HEK293 (cell line): ENCODE measurements around the gene MYOM3.

Experiments used
- CTCF ChIA-PET: fragments of 350-600 bp; formaldehyde crosslinking; extraction: SDS; loops from one replicate; lab custom pipeline; 2021; ENCODE audit warnings: antibody characterized with exemption; lab: Yijun Ruan, JAX
- POLR2A ChIA-PET: fragments of 300-600 bp; formaldehyde crosslinking; extraction: SDS; loops from one replicate; lab custom pipeline; 2020; ENCODE audit warnings: antibody characterized with exemption, inconsistent platforms; lab: Yijun Ruan, JAX
- H3K27ac ChIP-seq: fragments of 200-500 bp; sonication (Bioruptor generic); 2 replicates; pipeline ENCODE4 v1.5.1; 2014; ENCODE audit warnings: low read depth, low read length, control low read depth, inconsistent platforms; ENCODE audit errors: extremely low read depth
- H3K36me3 ChIP-seq, 2 experiments: fragments of 200-500 bp in 1 of 2; sonication (Bioruptor generic) in 1 of 2; 1 replicate in 1 of 2; 2 replicates in 1 of 2; pipeline ENCODE4 v1.5.1; 2014 to 2017; ENCODE audit warnings: inconsistent platforms in 2 of 2, low read length in 2 of 2; ENCODE audit not compliant: control insufficient read depth in 2 of 2, insufficient read depth in 1 of 2
- H3K4me1 ChIP-seq: fragments of 200-500 bp; sonication (Bioruptor generic); 2 replicates; pipeline ENCODE4 v1.5.1; 2014; ENCODE audit warnings: mild to moderate bottlenecking, low read length, inconsistent platforms; ENCODE audit not compliant: control insufficient read depth, insufficient read depth
- H3K4me3 ChIP-seq: 2 replicates; pipeline ENCODE4 v1.5.1; 2011; ENCODE audit warnings: low read depth, mild to moderate bottlenecking, control low read depth, low read length, moderate library complexity
- H3K9me3 ChIP-seq: fragments of 200-500 bp; sonication (Bioruptor generic); 2 replicates; pipeline ENCODE4 v1.5.1; 2014; ENCODE audit warnings: low read depth, low read length, inconsistent platforms; ENCODE audit not compliant: control insufficient read depth, insufficient read depth
- EGR2 ChIP-seq: fragments of 450-650 bp; formaldehyde crosslinking; IDR thresholded peaks from 2 replicates; pipeline ENCODE4 v1.5.1; 2016; ENCODE audit warnings: low read depth, missing biosample characterization, missing genetic modification characterization
- FEZF1 ChIP-seq: fragments of 450-650 bp; formaldehyde crosslinking; IDR thresholded peaks from 2 replicates; pipeline ENCODE4 v1.5.1; 2016; ENCODE audit warnings: missing biosample characterization, missing genetic modification characterization
- GLIS1 ChIP-seq: fragments of 450-650 bp; formaldehyde crosslinking; IDR thresholded peaks from 2 replicates; pipeline ENCODE4 v1.5.1; 2016; ENCODE audit warnings: missing biosample characterization, missing genetic modification characterization
- KLF9 ChIP-seq: fragments of 450-650 bp; formaldehyde crosslinking; IDR thresholded peaks from 2 replicates; pipeline ENCODE4 v1.5.1; 2016; ENCODE audit warnings: missing biosample characterization, missing genetic modification characterization, low read depth
- REPIN1 ChIP-seq: fragments of 450-650 bp; formaldehyde crosslinking; IDR thresholded peaks from 2 replicates; pipeline ENCODE4 v1.5.1; 2017; ENCODE audit warnings: missing biosample characterization, missing genetic modification characterization, low read depth
- SP2 ChIP-seq: fragments of 450-650 bp; formaldehyde crosslinking; IDR thresholded peaks from 2 replicates; pipeline ENCODE4 v1.5.1; 2016; ENCODE audit warnings: missing biosample characterization, missing genetic modification characterization
- ZBTB20 ChIP-seq: fragments of 450-650 bp; formaldehyde crosslinking; IDR thresholded peaks from 2 replicates; pipeline ENCODE4 v1.5.1; 2016; ENCODE audit warnings: missing biosample characterization, missing genetic modification characterization
- ZBTB8A ChIP-seq: fragments of 450-650 bp; formaldehyde crosslinking; IDR thresholded peaks from 2 replicates; pipeline ENCODE4 v1.5.1; 2016; ENCODE audit warnings: missing biosample characterization, missing genetic modification characterization
- ZEB2 ChIP-seq: fragments of 450-650 bp; formaldehyde crosslinking; IDR thresholded peaks from 2 replicates; pipeline ENCODE4 v1.5.1; 2016; ENCODE audit warnings: missing biosample characterization, missing genetic modification characterization
- ZNF10 ChIP-seq: fragments of 450-650 bp; formaldehyde crosslinking; IDR thresholded peaks from 2 replicates; pipeline ENCODE4 v1.5.1; 2017; ENCODE audit warnings: missing biosample characterization, missing genetic modification characterization
- ZNF155 ChIP-seq: fragments of 450-650 bp; formaldehyde crosslinking; IDR thresholded peaks from 2 replicates; pipeline ENCODE4 v1.5.1; 2016; ENCODE audit warnings: missing biosample characterization, missing genetic modification characterization
- ZNF184 ChIP-seq: fragments of 450-650 bp; IDR thresholded peaks from 2 replicates; pipeline ENCODE4 v1.5.1; 2018; ENCODE audit warnings: missing biosample characterization, mild to moderate bottlenecking, missing genetic modification characterization
- ZNF239 ChIP-seq: fragments of 450-650 bp; formaldehyde crosslinking; IDR thresholded peaks from 2 replicates; pipeline ENCODE4 v1.5.1; 2016; ENCODE audit warnings: missing biosample characterization, missing genetic modification characterization
- ZNF311 ChIP-seq: fragments of 450-650 bp; formaldehyde crosslinking; IDR thresholded peaks from 2 replicates; pipeline ENCODE4 v1.5.1; 2017; ENCODE audit warnings: missing biosample characterization, missing genetic modification characterization, borderline replicate concordance
- ZNF391 ChIP-seq: fragments of 450-650 bp; formaldehyde crosslinking; IDR thresholded peaks from 2 replicates; pipeline ENCODE4 v1.5.1; 2016; ENCODE audit warnings: low read depth, missing biosample characterization, missing genetic modification characterization, borderline replicate concordance
- ZNF433 ChIP-seq: fragments of 450-650 bp; formaldehyde crosslinking; IDR thresholded peaks from 2 replicates; pipeline ENCODE4 v1.5.1; 2016; ENCODE audit warnings: missing biosample characterization, missing genetic modification characterization, low read depth
- ZNF449 ChIP-seq: fragments of 450-650 bp; formaldehyde crosslinking; IDR thresholded peaks from 2 replicates; pipeline ENCODE4 v1.5.1; 2017; ENCODE audit warnings: missing biosample characterization, mild to moderate bottlenecking, missing genetic modification characterization, moderate library complexity
- ZNF555 ChIP-seq: fragments of 450-650 bp; formaldehyde crosslinking; conservative IDR thresholded peaks from 2 replicates; pipeline ENCODE4 v1.5.1; 2017; ENCODE audit warnings: missing biosample characterization, mild to moderate bottlenecking, missing genetic modification characterization, inconsistent platforms
- ZNF580 ChIP-seq: fragments of 450-650 bp; formaldehyde crosslinking; IDR thresholded peaks from 2 replicates; pipeline ENCODE4 v1.5.1; 2016; ENCODE audit warnings: missing biosample characterization, missing genetic modification characterization
- ZNF600 ChIP-seq: fragments of 450-650 bp; formaldehyde crosslinking; IDR thresholded peaks from 2 replicates; pipeline ENCODE4 v1.5.1; 2016; ENCODE audit warnings: missing biosample characterization, missing genetic modification characterization
- ZNF623 ChIP-seq: fragments of 450-650 bp; formaldehyde crosslinking; IDR thresholded peaks from 2 replicates; pipeline ENCODE4 v1.5.1; 2016; ENCODE audit warnings: missing biosample characterization, missing genetic modification characterization
- ZNF707 ChIP-seq: fragments of 450-650 bp; formaldehyde crosslinking; IDR thresholded peaks from 2 replicates; pipeline ENCODE4 v1.5.1; 2016; ENCODE audit warnings: missing biosample characterization, missing genetic modification characterization
- ZNF785 ChIP-seq: fragments of 450-650 bp; formaldehyde crosslinking; IDR thresholded peaks from 2 replicates; pipeline ENCODE4 v1.5.1; 2016; ENCODE audit warnings: missing biosample characterization, missing genetic modification characterization
- ZXDB ChIP-seq: fragments of 450-650 bp; formaldehyde crosslinking; IDR thresholded peaks from 2 replicates; pipeline ENCODE4 v1.5.1; 2016; ENCODE audit warnings: missing biosample characterization, missing genetic modification characterization
- TF ChIP-seq, protein P1 (sequence below): fragments of 450-650 bp; IDR thresholded peaks from 2 replicates; pipeline ENCODE4 v1.5.1; 2018; ENCODE audit warnings: missing biosample characterization, missing genetic modification characterization
- TF ChIP-seq, protein P2 (sequence below): fragments of 450-650 bp; formaldehyde crosslinking; IDR thresholded peaks from 2 replicates; pipeline ENCODE4 v1.5.1; 2016; ENCODE audit warnings: missing biosample characterization, missing genetic modification characterization
- TF ChIP-seq, protein P3 (sequence below): fragments of 450-650 bp; formaldehyde crosslinking; IDR thresholded peaks from 2 replicates; pipeline ENCODE4; 2016; ENCODE audit warnings: missing biosample characterization, missing genetic modification characterization
- TF ChIP-seq, protein P4 (sequence below): sonication (generic); formaldehyde crosslinking; IDR thresholded peaks from 2 replicates; pipeline ENCODE4 v1.8.1; 2022; ENCODE audit warnings: mild to moderate bottlenecking, moderate library complexity, missing genetic modification reagents

MYOM3 gene

DNA sequence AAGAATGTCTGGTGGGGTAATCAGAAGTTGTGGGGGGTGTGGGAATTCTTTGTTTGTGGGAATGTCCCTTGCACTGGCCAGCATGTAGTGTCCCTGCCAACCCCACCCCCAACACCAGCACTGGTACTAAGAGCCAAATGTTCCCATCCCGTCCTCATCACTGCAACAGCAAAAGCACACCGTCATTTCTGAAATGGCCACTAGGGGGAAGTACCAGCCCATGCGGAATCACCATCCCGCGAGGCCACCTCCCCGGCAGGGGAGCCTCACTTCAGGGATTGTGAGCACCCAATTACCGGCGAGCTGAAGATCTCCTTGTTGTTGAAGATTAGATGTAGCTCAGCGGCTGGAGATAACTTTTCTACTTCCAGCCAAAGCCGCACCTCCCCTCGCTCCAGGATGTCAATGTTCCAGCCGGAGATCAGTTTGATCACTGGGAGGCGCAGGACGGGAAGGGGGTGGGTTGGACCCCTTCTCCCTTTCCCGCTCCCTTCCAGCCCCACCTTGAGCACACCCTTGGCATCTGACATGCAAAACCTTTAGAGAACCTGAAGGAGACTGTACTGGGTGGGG, 41.0 kb downstream of the MYOM3 start (continued):
- 0 out of 2 replicates have a peak, but pooled peaks have one; percentile 14 for TF ChIP-seq ZBTB8A (tag by site-specific recombination)
- no peak for TF ChIP-seq ZNF785 (tag by site-specific recombination)
- no peak for TF ChIP-seq ZNF311 (tag by site-specific recombination)
- TF ChIP-seq ZNF433 (tag by site-specific recombination) = no peak
- TF ChIP-seq ZNF449 (tag by site-specific recombination) = no peak
- TF ChIP-seq, protein P1, sequence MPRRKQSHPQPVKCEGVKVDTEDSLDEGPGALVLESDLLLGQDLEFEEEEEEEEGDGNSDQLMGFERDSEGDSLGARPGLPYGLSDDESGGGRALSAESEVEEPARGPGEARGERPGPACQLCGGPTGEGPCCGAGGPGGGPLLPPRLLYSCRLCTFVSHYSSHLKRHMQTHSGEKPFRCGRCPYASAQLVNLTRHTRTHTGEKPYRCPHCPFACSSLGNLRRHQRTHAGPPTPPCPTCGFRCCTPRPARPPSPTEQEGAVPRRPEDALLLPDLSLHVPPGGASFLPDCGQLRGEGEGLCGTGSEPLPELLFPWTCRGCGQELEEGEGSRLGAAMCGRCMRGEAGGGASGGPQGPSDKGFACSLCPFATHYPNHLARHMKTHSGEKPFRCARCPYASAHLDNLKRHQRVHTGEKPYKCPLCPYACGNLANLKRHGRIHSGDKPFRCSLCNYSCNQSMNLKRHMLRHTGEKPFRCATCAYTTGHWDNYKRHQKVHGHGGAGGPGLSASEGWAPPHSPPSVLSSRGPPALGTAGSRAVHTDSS (tag by site-specific recombination) = no peak
- no peak for TF ChIP-seq ZNF239 (tag by site-specific recombination)
- TF ChIP-seq ZEB2 (tag by site-specific recombination) = peak; percentile 39; the same call in 1 of the 2 replicates
- TF ChIP-seq ZBTB20 = no peak
- TF ChIP-seq ZNF391 = no peak
- TF ChIP-seq, protein P2, sequence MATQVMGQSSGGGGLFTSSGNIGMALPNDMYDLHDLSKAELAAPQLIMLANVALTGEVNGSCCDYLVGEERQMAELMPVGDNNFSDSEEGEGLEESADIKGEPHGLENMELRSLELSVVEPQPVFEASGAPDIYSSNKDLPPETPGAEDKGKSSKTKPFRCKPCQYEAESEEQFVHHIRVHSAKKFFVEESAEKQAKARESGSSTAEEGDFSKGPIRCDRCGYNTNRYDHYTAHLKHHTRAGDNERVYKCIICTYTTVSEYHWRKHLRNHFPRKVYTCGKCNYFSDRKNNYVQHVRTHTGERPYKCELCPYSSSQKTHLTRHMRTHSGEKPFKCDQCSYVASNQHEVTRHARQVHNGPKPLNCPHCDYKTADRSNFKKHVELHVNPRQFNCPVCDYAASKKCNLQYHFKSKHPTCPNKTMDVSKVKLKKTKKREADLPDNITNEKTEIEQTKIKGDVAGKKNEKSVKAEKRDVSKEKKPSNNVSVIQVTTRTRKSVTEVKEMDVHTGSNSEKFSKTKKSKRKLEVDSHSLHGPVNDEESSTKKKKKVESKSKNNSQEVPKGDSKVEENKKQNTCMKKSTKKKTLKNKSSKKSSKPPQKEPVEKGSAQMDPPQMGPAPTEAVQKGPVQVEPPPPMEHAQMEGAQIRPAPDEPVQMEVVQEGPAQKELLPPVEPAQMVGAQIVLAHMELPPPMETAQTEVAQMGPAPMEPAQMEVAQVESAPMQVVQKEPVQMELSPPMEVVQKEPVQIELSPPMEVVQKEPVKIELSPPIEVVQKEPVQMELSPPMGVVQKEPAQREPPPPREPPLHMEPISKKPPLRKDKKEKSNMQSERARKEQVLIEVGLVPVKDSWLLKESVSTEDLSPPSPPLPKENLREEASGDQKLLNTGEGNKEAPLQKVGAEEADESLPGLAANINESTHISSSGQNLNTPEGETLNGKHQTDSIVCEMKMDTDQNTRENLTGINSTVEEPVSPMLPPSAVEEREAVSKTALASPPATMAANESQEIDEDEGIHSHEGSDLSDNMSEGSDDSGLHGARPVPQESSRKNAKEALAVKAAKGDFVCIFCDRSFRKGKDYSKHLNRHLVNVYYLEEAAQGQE = no peak
- no peak for TF ChIP-seq REPIN1 (tag by site-specific recombination)
- peak; percentile 65 for TF ChIP-seq GLIS1
- TF ChIP-seq KLF9 (tag by site-specific recombination) = no peak
- TF ChIP-seq ZNF580 (tag by site-specific recombination) = no peak
- TF ChIP-seq ZNF155 (tag by site-specific recombination) = no peak
- no peak for TF ChIP-seq ZNF707
- no peak for TF ChIP-seq ZXDB (tag by site-specific recombination)
- TF ChIP-seq SP2 (tag by site-specific recombination) = no peak

DNA sequence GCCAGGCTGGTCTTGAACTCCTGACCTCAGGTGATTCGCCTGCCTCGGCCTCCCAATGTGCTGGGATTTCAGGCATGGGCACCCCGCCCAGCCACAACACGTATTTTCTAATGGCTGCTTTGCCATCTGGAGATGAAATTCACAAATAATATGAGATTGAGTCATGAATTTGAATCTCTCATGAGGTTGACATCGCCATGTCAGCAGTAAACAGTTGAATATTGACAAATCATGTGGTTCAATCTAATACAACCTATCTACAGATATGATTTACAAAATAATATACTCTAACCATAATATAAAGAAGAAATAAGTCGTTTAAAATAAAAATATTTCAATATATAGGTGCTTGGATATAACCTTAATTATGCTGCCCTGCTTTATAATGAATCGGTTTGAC, 42.1 kb downstream of the MYOM3 start:
- Histone ChIP-seq H3K27ac (no peak overlapping the region), H3K36me3 (no peaks in the 10 kb centered on the region)
- POLR2A ChIA-PET = no interaction called here
- TF ChIP-seq ZNF10 (no peak), ZNF623 (tag by site-specific recombination) (no peak), ZNF184 (tag by site-specific recombination) (no peak), FEZF1 (no peak), ZNF555 (tag by site-specific recombination) (no peak), ZNF600 (tag by site-specific recombination) (no peak), EGR2 (tag by site-specific recombination) (no peak)
- TF ChIP-seq, protein P3, sequence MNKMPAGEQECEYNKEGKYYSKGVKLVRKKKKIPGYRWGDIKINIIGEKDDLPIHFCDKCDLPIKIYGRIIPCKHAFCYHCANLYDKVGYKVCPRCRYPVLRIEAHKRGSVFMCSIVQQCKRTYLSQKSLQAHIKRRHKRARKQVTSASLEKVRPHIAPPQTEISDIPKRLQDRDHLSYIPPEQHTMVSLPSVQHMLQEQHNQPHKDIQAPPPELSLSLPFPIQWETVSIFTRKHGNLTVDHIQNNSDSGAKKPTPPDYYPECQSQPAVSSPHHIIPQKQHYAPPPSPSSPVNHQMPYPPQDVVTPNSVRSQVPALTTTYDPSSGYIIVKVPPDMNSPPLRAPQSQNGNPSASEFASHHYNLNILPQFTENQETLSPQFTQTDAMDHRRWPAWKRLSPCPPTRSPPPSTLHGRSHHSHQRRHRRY (tag by site-specific recombination) = no peak
- TF ChIP-seq, protein P4, sequence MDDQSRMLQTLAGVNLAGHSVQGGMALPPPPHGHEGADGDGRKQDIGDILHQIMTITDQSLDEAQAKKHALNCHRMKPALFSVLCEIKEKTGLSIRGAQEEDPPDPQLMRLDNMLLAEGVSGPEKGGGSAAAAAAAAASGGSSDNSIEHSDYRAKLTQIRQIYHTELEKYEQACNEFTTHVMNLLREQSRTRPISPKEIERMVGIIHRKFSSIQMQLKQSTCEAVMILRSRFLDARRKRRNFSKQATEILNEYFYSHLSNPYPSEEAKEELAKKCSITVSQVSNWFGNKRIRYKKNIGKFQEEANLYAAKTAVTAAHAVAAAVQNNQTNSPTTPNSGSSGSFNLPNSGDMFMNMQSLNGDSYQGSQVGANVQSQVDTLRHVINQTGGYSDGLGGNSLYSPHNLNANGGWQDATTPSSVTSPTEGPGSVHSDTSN (CRISPR knock-in tag) = no peak
- TF ChIP-seq, all 188 proteins: peak for 0
- Histone ChIP-seq H3K4me1 (no peaks in the 10 kb centered on the region), H3K9me3 (no peaks in the 10 kb centered on the region), H3K4me3 (no peak overlapping the region)
- CTCF ChIA-PET = interaction anchor here (0.6 to 3.7 kb wide), 15 partner anchors 8 to 323 kb away, joined by 3 to 26 read pairs (median 5); partner anchors contain the start of gene SRSF10
